K562 (cell line): ENCODE data around the gene BMP8B. TPM values are rescaled to one million over a fixed set of nuclear protein-coding genes. Genes with fewer than 3 reads are reported as not detected.
A peak's percentile ranks its signal among the peaks of the same experiment; 100 is the strongest.

ENCODE experiments used
- E2F3 ChIP-seq: fragments of 250-450 bp; sonication (Bioruptor Pico); IDR thresholded peaks from 2 replicates; pipeline ENCODE4 v1.4.0; 2020; ENCODE audit warnings: mild to moderate bottlenecking
- IFI16 ChIP-seq: fragments of 250-450 bp; sonication (Bioruptor Pico); IDR thresholded peaks from 2 replicates; pipeline ENCODE4 v2.1.2; 2022; ENCODE audit warnings: mild to moderate bottlenecking, inconsistent platforms
- JUNB ChIP-seq: fragments of 450-650 bp; formaldehyde crosslinking; conservative IDR thresholded peaks from 2 replicates; pipeline ENCODE4 v1.4.0; 2020; ENCODE audit warnings: mild to moderate bottlenecking
- RERE ChIP-seq: sonication (generic); formaldehyde crosslinking; IDR thresholded peaks from 2 replicates; pipeline ENCODE4 v1.8.0; 2023; ENCODE audit warnings: missing genetic modification reagents, mild to moderate bottlenecking, borderline replicate concordance
- RNF2 ChIP-seq: sonication (generic); IDR thresholded peaks from 2 replicates; pipeline ENCODE4 v1.6.1; 2016
- USF1 ChIP-seq: sonication (generic); formaldehyde crosslinking; IDR thresholded peaks from 2 replicates; pipeline ENCODE4 v1.9.0; 2022; ENCODE audit warnings: mild to moderate bottlenecking, missing genetic modification reagents
- USF2 ChIP-seq: sonication (generic); formaldehyde crosslinking; IDR thresholded peaks from 2 replicates; pipeline ENCODE4 v1.5.0; 2020; ENCODE audit warnings: missing genetic modification reagents
- ZBTB26 ChIP-seq: fragments of 450-650 bp; formaldehyde crosslinking; IDR thresholded peaks from 2 replicates; pipeline ENCODE4 v1.4.0; 2022; ENCODE audit warnings: missing genetic modification characterization
- ZNF699 ChIP-seq: fragments of 250-450 bp; sonication (Bioruptor Pico); IDR thresholded peaks from 2 replicates; pipeline ENCODE4 v1.8.0; 2021; ENCODE audit warnings: mild to moderate bottlenecking, moderate library complexity; ENCODE audit not compliant: insufficient replicate concordance
- polyA plus RNA-seq, 8 experiments: library from polyadenylated mRNA; depleted of rRNA in 4 of 8; stranded (reverse) in 5 of 8; unstranded in 3 of 8; fragments of >200 nt; fragmentation: Nextera tagmentation in 2 of 8; fragmentation: Illumina TruSeq in 1 of 8; extraction: Ambion mirVana in 2 of 8; extraction: Trizol in 1 of 8; gene quantifications; 2 replicates each; pipeline versions ENCODE4 v1.2.1 to v1.2.3, GENCODE V29; 2011 to 2014; ENCODE audit warnings: inconsistent platforms in 1 of 8, missing spikeins in 1 of 8
- total RNA-seq, 7 experiments: library from RNA; depleted of rRNA in 6 of 7; stranded (reverse); fragments of >200 nt in 6 of 7; fragmentation: Illumina TruSeq in 2 of 7; extraction: Trizol in 2 of 7; gene quantifications; 2 replicates each; pipeline versions ENCODE4 v1.2.1 to v1.2.3, GENCODE V29; 2011 to 2021; ENCODE audit warnings: low replicate concordance in 1 of 7
- TF ChIP-seq, protein P1 (sequence below), 2 experiments: fragments of 200-800 bp in 1 of 2; sonication (Bioruptor generic) in 1 of 2; sonication (generic) in 1 of 2; formaldehyde crosslinking in 1 of 2; IDR thresholded peaks in 1 of 2; conservative IDR thresholded peaks in 1 of 2; 2 replicates each; pipeline versions ENCODE4 v1.5.0 to v1.6.1; 2016 to 2020; ENCODE audit warnings: missing compliant biosample characterization in 1 of 2, missing genetic modification characterization in 1 of 2, missing genetic modification reagents in 1 of 2
- TF ChIP-seq, protein P2 (sequence below): fragments of 250-450 bp; sonication (Bioruptor Pico); IDR thresholded peaks from 2 replicates; pipeline ENCODE4 v1.5.0; 2020; ENCODE audit warnings: mild to moderate bottlenecking
- TF ChIP-seq, protein P3 (sequence below), 2 experiments: fragments of 450-650 bp; conservative IDR thresholded peaks; 2 replicates each; pipeline ENCODE4 v1.6.1; 2017; ENCODE audit warnings: mild to moderate bottlenecking in 2 of 2, moderate library complexity in 2 of 2

BMP8B gene
- total and polyA plus RNA-seq, 9 of the 15 experiments (the other 6 are each of a cell fraction or from before 2014, with no cell fraction given) = 0.03 to 0.33 (median 0.14) TPM

- TF ChIP-seq, protein P1, sequence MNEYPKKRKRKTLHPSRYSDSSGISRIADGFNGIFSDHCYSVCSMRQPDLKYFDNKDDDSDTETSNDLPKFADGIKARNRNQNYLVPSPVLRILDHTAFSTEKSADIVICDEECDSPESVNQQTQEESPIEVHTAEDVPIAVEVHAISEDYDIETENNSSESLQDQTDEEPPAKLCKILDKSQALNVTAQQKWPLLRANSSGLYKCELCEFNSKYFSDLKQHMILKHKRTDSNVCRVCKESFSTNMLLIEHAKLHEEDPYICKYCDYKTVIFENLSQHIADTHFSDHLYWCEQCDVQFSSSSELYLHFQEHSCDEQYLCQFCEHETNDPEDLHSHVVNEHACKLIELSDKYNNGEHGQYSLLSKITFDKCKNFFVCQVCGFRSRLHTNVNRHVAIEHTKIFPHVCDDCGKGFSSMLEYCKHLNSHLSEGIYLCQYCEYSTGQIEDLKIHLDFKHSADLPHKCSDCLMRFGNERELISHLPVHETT (CRISPR knock-in tag; conservative IDR thresholded peaks at IDR 0.05 in 1 of 2, IDR thresholded peaks at IDR 0.05 in 1 of 2) = peak in 1 of 2 experiments; percentile 74; a peak in 1 of 4 replicates
- TF ChIP-seq ZNF699 (CRISPR knock-in tag) = no peak
- no peak for TF ChIP-seq IFI16 (CRISPR knock-in tag)
- TF ChIP-seq, protein P2, sequence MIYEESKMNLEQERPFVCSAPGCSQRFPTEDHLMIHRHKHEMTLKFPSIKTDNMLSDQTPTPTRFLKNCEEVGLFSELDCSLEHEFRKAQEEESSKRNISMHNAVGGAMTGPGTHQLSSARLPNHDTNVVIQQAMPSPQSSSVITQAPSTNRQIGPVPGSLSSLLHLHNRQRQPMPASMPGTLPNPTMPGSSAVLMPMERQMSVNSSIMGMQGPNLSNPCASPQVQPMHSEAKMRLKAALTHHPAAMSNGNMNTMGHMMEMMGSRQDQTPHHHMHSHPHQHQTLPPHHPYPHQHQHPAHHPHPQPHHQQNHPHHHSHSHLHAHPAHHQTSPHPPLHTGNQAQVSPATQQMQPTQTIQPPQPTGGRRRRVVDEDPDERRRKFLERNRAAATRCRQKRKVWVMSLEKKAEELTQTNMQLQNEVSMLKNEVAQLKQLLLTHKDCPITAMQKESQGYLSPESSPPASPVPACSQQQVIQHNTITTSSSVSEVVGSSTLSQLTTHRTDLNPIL (CRISPR knock-in tag) = no peak
- TF ChIP-seq RERE (CRISPR knock-in tag) = no peak
- TF ChIP-seq RNF2 = no peak
- no peak for TF ChIP-seq USF2 (CRISPR knock-in tag)
- TF ChIP-seq JUNB (CRISPR knock-in tag) = no peak
- TF ChIP-seq ZBTB26 (CRISPR knock-in tag) = no peak
- TF ChIP-seq, protein P3, sequence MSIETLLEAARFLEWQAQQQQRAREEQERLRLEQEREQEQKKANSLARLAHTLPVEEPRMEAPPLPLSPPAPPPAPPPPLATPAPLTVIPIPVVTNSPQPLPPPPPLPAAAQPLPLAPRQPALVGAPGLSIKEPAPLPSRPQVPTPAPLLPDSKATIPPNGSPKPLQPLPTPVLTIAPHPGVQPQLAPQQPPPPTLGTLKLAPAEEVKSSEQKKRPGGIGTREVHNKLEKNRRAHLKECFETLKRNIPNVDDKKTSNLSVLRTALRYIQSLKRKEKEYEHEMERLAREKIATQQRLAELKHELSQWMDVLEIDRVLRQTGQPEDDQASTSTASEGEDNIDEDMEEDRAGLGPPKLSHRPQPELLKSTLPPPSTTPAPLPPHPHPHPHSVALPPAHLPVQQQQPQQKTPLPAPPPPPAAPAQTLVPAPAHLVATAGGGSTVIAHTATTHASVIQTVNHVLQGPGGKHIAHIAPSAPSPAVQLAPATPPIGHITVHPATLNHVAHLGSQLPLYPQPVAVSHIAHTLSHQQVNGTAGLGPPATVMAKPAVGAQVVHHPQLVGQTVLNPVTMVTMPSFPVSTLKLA (conservative IDR thresholded peaks at IDR 0.05) = no peak
- no peak; the same call in 1 of the 2 replicates for TF ChIP-seq USF1 (CRISPR knock-in tag)
- peak; percentile 93 for TF ChIP-seq E2F3 (CRISPR knock-in tag)
These were observed at the start of gene BMP8B (continued) for GRCh38 chr1:39788758-39789570.
